ENCODE results near the gene NXNL1.
"Not testable (repeated sequence)": the region's sequence is repeated elsewhere in the genome, so short reads cannot be mapped to it uniquely, and the experiment has no call there.

NXNL1 gene

DNA sequence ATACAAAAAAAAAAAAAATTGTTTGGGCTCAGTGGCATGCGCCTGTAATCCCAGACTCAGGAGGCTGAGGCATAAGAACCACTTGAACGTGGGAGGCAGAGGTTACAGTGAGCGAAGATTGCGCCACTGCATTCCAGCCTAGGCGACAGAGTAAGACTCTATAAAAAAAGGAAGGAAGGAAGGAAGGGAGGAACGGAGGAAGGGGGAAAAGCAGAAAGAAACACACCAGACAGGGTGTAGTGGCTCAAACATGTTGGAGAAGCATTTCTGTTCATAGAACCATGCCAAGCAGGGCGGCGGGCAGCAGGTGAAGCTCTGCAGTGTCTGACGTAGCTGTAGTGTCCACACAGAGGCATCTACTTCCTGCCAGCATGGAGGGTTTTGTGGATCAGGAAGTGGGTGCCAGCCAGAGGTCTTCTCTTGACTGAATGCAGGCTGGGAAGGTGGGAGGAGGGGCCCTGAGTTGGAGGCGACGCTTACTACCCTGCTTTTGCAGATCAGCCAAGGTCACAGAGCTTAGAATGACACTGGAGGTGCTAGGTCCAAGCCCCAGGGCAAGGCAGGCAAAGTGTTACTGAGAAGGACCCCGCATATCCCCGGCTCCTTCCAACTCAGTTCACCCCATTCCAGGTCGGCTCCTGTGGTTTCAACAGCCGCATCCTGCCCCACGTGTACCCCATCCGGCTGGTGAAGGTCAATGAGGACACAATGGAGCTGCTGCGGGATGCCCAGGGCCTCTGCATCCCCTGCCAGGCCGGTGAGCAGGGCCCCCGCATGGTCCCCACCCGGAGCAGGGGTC lies 39.1 kb upstream of the NXNL1 start:
- H2BK5ac ChIP-seq (ENCODE audit: low read depth, low read length, poor library complexity) = no peak overlapping the region
- no peaks in the 10 kb centered on the region for H3K79me2 ChIP-seq (ENCODE audit: control insufficient read depth, insufficient read depth, low read length, poor library complexity)
- H2AK5ac ChIP-seq (ENCODE audit: low read length) = peak overlapping the region; percentile 31
- H3K79me1 ChIP-seq (ENCODE audit: low read length) = no peaks in the 10 kb centered on the region
- H3K27me3 ChIP-seq (ENCODE audit: insufficient read depth, low read length) = no peaks in the 10 kb centered on the region
- H4K91ac ChIP-seq (ENCODE audit: low read depth, low read length) = no peak overlapping the region
- H2BK12ac ChIP-seq (ENCODE audit: low read length) = peak overlapping the region; percentile 11
- H3K9ac ChIP-seq (ENCODE audit: low read length) = no peak overlapping the region
- H2AFZ ChIP-seq (ENCODE audit: insufficient read depth, low read length, poor library complexity) = no peak overlapping the region
- no peak overlapping the region for H3K4me2 ChIP-seq (ENCODE audit: low read length)
- peaks cover 2% of the 10 kb centered on the region for H3K9me3 ChIP-seq (ENCODE audit: insufficient read depth, low read depth, low read length)
- no peak overlapping the region for H3K14ac ChIP-seq (ENCODE audit: low read length)
- WGBS (ENCODE audit: extremely low coverage, insufficient coverage, insufficient read length) = no CpG with 5 or more reads among the region's 21 CpGs
- no peak overlapping the region for H3K18ac ChIP-seq (ENCODE audit: low read length)
- no peak overlapping the region for H4K12ac ChIP-seq (ENCODE audit: low read depth, low read length)
- no peak overlapping the region for H3K4ac ChIP-seq (ENCODE audit: low read depth, low read length)
- peaks cover 0 to 8% of the 10 kb centered on the region in 2 experiments for H3K36me3 ChIP-seq (ENCODE audit: control insufficient read depth in 1 of 2, insufficient read depth in 2 of 2, low read length in 2 of 2)
- no peak overlapping the region for H3K27ac ChIP-seq (ENCODE audit: low read depth, low read length)
- H4K8ac ChIP-seq (ENCODE audit: low read depth, low read length) = peak overlapping the region; percentile 6
- peak; percentile 70 to 79 for DNase-seq
- H3K4me1 ChIP-seq (ENCODE audit: control insufficient read depth in 1 of 2, insufficient read depth in 2 of 2, low read length in 2 of 2) = peaks cover 14 to 16% of the 10 kb centered on the region in 2 experiments
- no peak overlapping the region for H3K23ac ChIP-seq (ENCODE audit: low read length)
- no peak overlapping the region for H3K4me3 ChIP-seq (ENCODE audit: low read depth, low read length)
- H2BK120ac ChIP-seq (ENCODE audit: insufficient read depth, low read length, poor library complexity) = no peak overlapping the region

DNA sequence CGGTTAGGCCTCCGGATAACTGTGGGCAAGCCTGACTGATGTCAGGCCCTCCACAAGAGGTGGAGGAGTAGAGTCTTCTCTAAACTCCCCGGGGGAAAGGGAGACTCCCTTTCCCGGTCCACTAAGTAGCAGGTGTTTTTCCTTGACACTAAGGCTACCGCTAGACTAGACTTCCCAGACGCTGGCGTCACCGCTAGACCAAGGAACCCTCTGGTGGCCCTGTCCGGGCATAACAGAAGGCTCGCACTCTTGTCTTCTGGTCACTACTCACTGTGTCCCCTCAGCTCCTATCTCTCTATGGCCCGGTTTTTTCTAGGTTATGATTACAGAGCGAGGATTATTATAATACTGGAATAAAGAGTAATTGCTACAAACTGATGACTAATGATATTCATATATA lies 38.3 kb upstream of the NXNL1 start:
- H3K79me2 ChIP-seq (ENCODE audit: control insufficient read depth, insufficient read depth, low read length, poor library complexity); H3K4ac ChIP-seq (ENCODE audit: low read depth, low read length); H4K91ac ChIP-seq (ENCODE audit: low read depth, low read length); H2BK5ac ChIP-seq (ENCODE audit: low read depth, low read length, poor library complexity); H3K9ac ChIP-seq (ENCODE audit: low read length); H2AK5ac ChIP-seq (ENCODE audit: low read length); H3K27ac ChIP-seq (ENCODE audit: low read depth, low read length); H4K8ac ChIP-seq (ENCODE audit: low read depth, low read length); H3K18ac ChIP-seq (ENCODE audit: low read length); H2AFZ ChIP-seq (ENCODE audit: insufficient read depth, low read length, poor library complexity); H3K14ac ChIP-seq (ENCODE audit: low read length); H2BK120ac ChIP-seq (ENCODE audit: insufficient read depth, low read length, poor library complexity); H3K9me3 ChIP-seq (ENCODE audit: insufficient read depth, low read depth, low read length); H3K4me2 ChIP-seq (ENCODE audit: low read length); H3K27me3 ChIP-seq (ENCODE audit: insufficient read depth, low read length); H3K79me1 ChIP-seq (ENCODE audit: low read length); H3K4me3 ChIP-seq (ENCODE audit: low read depth, low read length); H3K36me3 ChIP-seq (ENCODE audit: control insufficient read depth in 1 of 2, insufficient read depth in 2 of 2, low read length in 2 of 2); H4K12ac ChIP-seq (ENCODE audit: low read depth, low read length); H2BK12ac ChIP-seq (ENCODE audit: low read length); H3K23ac ChIP-seq (ENCODE audit: low read length): not testable (repeated sequence)
- no CpG with 5 or more reads among the region's 12 CpGs for WGBS (ENCODE audit: extremely low coverage, insufficient coverage, insufficient read length)
- DNase-seq = peak; percentile 75 to 78
- peaks cover 14 to 16% of the 10 kb centered on the region in 2 experiments for H3K4me1 ChIP-seq (ENCODE audit: control insufficient read depth in 1 of 2, insufficient read depth in 2 of 2, low read length in 2 of 2)

- no CpG with 5 or more reads among the region's 41 CpGs for WGBS (ENCODE audit: extremely low coverage, insufficient coverage, insufficient read length)
- Histone ChIP-seq H2BK5ac (ENCODE audit: low read depth, low read length, poor library complexity) (no peak overlapping the region), H4K12ac (ENCODE audit: low read depth, low read length) (no peak overlapping the region), H3K27me3 (ENCODE audit: insufficient read depth, low read length) (no peaks in the 10 kb centered on the region), H2BK120ac (ENCODE audit: insufficient read depth, low read length, poor library complexity) (no peak overlapping the region), H4K8ac (ENCODE audit: low read depth, low read length) (no peak overlapping the region), H3K27ac (ENCODE audit: low read depth, low read length) (no peak overlapping the region), H3K18ac (ENCODE audit: low read length) (no peak overlapping the region), H3K9me3 (ENCODE audit: insufficient read depth, low read depth, low read length) (peaks cover 2% of the 10 kb centered on the region), H2AK5ac (ENCODE audit: low read length) (no peak overlapping the region), H2BK12ac (ENCODE audit: low read length) (no peak overlapping the region), H3K79me1 (ENCODE audit: low read length) (no peaks in the 10 kb centered on the region), H3K23ac (ENCODE audit: low read length) (no peak overlapping the region), H3K4ac (ENCODE audit: low read depth, low read length) (no peak overlapping the region), H3K9ac (ENCODE audit: low read length) (peak overlapping the region; percentile 18), H2AFZ (ENCODE audit: insufficient read depth, low read length, poor library complexity) (no peak overlapping the region), H3K4me2 (ENCODE audit: low read length) (no peak overlapping the region), H3K14ac (ENCODE audit: low read length) (no peak overlapping the region), H3K79me2 (ENCODE audit: control insufficient read depth, insufficient read depth, low read length, poor library complexity) (no peaks in the 10 kb centered on the region), H3K36me3 (ENCODE audit: control insufficient read depth in 1 of 2, insufficient read depth in 2 of 2, low read length in 2 of 2) (peaks cover 0 to 8% of the 10 kb centered on the region in 2 experiments), H3K4me1 (ENCODE audit: control insufficient read depth in 1 of 2, insufficient read depth in 2 of 2, low read length in 2 of 2) (peaks cover 14 to 16% of the 10 kb centered on the region in 2 experiments), H4K91ac (ENCODE audit: low read depth, low read length) (no peak overlapping the region), H3K4me3 (ENCODE audit: low read depth, low read length) (no peak overlapping the region)
- no peak for DNase-seq
Measured at GRCh38 chr19:17497149-17497798, 36.5 kb upstream of the NXNL1 start.

- Histone ChIP-seq H4K91ac (ENCODE audit: low read depth, low read length) (no peak overlapping the region), H3K4me2 (ENCODE audit: low read length) (no peak overlapping the region), H2AFZ (ENCODE audit: insufficient read depth, low read length, poor library complexity) (no peak overlapping the region), H3K14ac (ENCODE audit: low read length) (no peak overlapping the region), H2BK120ac (ENCODE audit: insufficient read depth, low read length, poor library complexity) (no peak overlapping the region), H3K27me3 (ENCODE audit: insufficient read depth, low read length) (no peaks in the 10 kb centered on the region), H3K79me1 (ENCODE audit: low read length) (no peaks in the 10 kb centered on the region), H3K23ac (ENCODE audit: low read length) (no peak overlapping the region), H3K4me3 (ENCODE audit: low read depth, low read length) (no peak overlapping the region), H3K27ac (ENCODE audit: low read depth, low read length) (no peak overlapping the region), H3K18ac (ENCODE audit: low read length) (no peak overlapping the region), H3K4ac (ENCODE audit: low read depth, low read length) (no peak overlapping the region), H4K8ac (ENCODE audit: low read depth, low read length) (no peak overlapping the region), H2BK12ac (ENCODE audit: low read length) (peak overlapping the region; percentile 20), H3K79me2 (ENCODE audit: control insufficient read depth, insufficient read depth, low read length, poor library complexity) (no peaks in the 10 kb centered on the region), H3K4me1 (ENCODE audit: control insufficient read depth in 1 of 2, insufficient read depth in 2 of 2, low read length in 2 of 2) (peaks cover 14 to 16% of the 10 kb centered on the region in 2 experiments), H4K12ac (ENCODE audit: low read depth, low read length) (no peak overlapping the region), H2BK5ac (ENCODE audit: low read depth, low read length, poor library complexity) (no peak overlapping the region), H3K9ac (ENCODE audit: low read length) (no peak overlapping the region), H3K36me3 (ENCODE audit: control insufficient read depth in 1 of 2, insufficient read depth in 2 of 2, low read length in 2 of 2) (peaks cover 0 to 8% of the 10 kb centered on the region in 2 experiments), H2AK5ac (ENCODE audit: low read length) (peak overlapping the region; percentile 24), H3K9me3 (ENCODE audit: insufficient read depth, low read depth, low read length) (peaks cover 2% of the 10 kb centered on the region)
- WGBS (ENCODE audit: extremely low coverage, insufficient coverage, insufficient read length) = no CpG with 5 or more reads among the region's 14 CpGs
- DNase-seq = peak; percentile 64 to 76
Measured at GRCh38 chr19:17496337-17496997, 35.7 kb upstream of the NXNL1 start.

All from trophoblast cell (in vitro differentiated cells and primary cell).